ENCODE results near the gene PDS5A.
"Not testable (repeated sequence)": the region's sequence is repeated elsewhere in the genome, so short reads cannot be mapped to it uniquely, and the experiment has no call there.

Gene PDS5A

GRCh38 chr4:39792128-39792527 lies 185.6 kb downstream of the PDS5A start:
- no peaks in the 10 kb centered on the region for H3K27me3 ChIP-seq (ENCODE audit: control insufficient read depth in 1 of 2, insufficient read depth in 2 of 2, low read length in 2 of 2)
- H3K4me3 ChIP-seq (ENCODE audit: low read depth in 1 of 2, low read length in 2 of 2): no peak overlapping the region
- H3K27ac ChIP-seq (ENCODE audit: low read depth, low read length): no peak overlapping the region
- no peaks in the 10 kb centered on the region for H3K36me3 ChIP-seq (ENCODE audit: insufficient read depth, low read length)
- no peak overlapping the region for H3K9ac ChIP-seq (ENCODE audit: low read length)
- H3K4me1 ChIP-seq (ENCODE audit: insufficient read depth, low read length): no peaks in the 10 kb centered on the region
- no peaks in the 10 kb centered on the region for H3K9me3 ChIP-seq (ENCODE audit: low read length)

GRCh38 chr4:39786838-39787237 lies 190.9 kb downstream of the PDS5A start:
- H3K27me3 ChIP-seq (ENCODE audit: control insufficient read depth in 1 of 2, insufficient read depth in 2 of 2, low read length in 2 of 2): no peaks in the 10 kb centered on the region
- H3K9me3 ChIP-seq (ENCODE audit: low read length): no peaks in the 10 kb centered on the region
- no peaks in the 10 kb centered on the region for H3K36me3 ChIP-seq (ENCODE audit: insufficient read depth, low read length)
- no peak overlapping the region for H3K4me3 ChIP-seq (ENCODE audit: low read depth in 1 of 2, low read length in 2 of 2)
- H3K4me1 ChIP-seq (ENCODE audit: insufficient read depth, low read length): no peaks in the 10 kb centered on the region
- no peak overlapping the region for H3K27ac ChIP-seq (ENCODE audit: low read depth, low read length)
- H3K9ac ChIP-seq (ENCODE audit: low read length): no peak overlapping the region

- Histone ChIP-seq H3K27me3 (ENCODE audit: control insufficient read depth in 1 of 2, insufficient read depth in 2 of 2, low read length in 2 of 2) (no peaks in the 10 kb centered on the region), H3K36me3 (ENCODE audit: insufficient read depth, low read length) (no peaks in the 10 kb centered on the region), H3K4me3 (ENCODE audit: low read depth in 1 of 2, low read length in 2 of 2) (no peak overlapping the region), H3K27ac (ENCODE audit: low read depth, low read length) (no peak overlapping the region), H3K9ac (ENCODE audit: low read length) (no peak overlapping the region), H3K4me1 (ENCODE audit: insufficient read depth, low read length) (no peaks in the 10 kb centered on the region), H3K9me3 (ENCODE audit: low read length) (no peaks in the 10 kb centered on the region)
These were observed 192.6 kb downstream of the PDS5A start for GRCh38 chr4:39785083-39785482.

GRCh38 chr4:39781988-39782387 lies 195.7 kb downstream of the PDS5A start:
- not testable (repeated sequence) for H3K4me1 ChIP-seq (ENCODE audit: insufficient read depth, low read length); H3K27me3 ChIP-seq (ENCODE audit: control insufficient read depth in 1 of 2, insufficient read depth in 2 of 2, low read length in 2 of 2); H3K4me3 ChIP-seq (ENCODE audit: low read depth in 1 of 2, low read length in 2 of 2); H3K9me3 ChIP-seq (ENCODE audit: low read length); H3K9ac ChIP-seq (ENCODE audit: low read length); H3K27ac ChIP-seq (ENCODE audit: low read depth, low read length)
- H3K36me3 ChIP-seq (ENCODE audit: insufficient read depth, low read length): peaks cover 12% of the 10 kb centered on the region

Measured in muscle layer of colon (tissue), 2 donors.